Stimulated activated CD4-positive, alpha-beta T cell treated with anti-CD3 and anti-CD28 coated beads, TNF-alpha, amount 100 ng/mL, for 4 hours (primary cell): ENCODE results near the gene THRB.

Source experiments
- DNase-seq, 3 experiments: peaks; one replicate each; pipeline ENCODE4 v3.0.0-alpha.2; 2020; ENCODE audit warnings: low read depth in 3 of 3

The THRB gene

GRCh38 chr3:24351779-24352469 is 142.7 kb downstream of the THRB start:
- DNase-seq = no peak

GRCh38 chr3:24349367-24350019 is 145.2 kb downstream of the THRB start:
- DNase-seq = no peak

- DNase-seq = no peak
Measured at GRCh38 chr3:24348348-24348747, 146.3 kb downstream of the THRB start.

GRCh38 chr3:24344784-24345439 is 149.7 kb downstream of the THRB start:
- no peak for DNase-seq

GRCh38 chr3:24343084-24343783 is 151.4 kb downstream of the THRB start:
- DNase-seq = no peak

GRCh38 chr3:24342275-24342674 is 152.4 kb downstream of the THRB start:
- no peak for DNase-seq

GRCh38 chr3:24341668-24342067 is 153.0 kb downstream of the THRB start:
- DNase-seq = no peak

GRCh38 chr3:24340966-24341365 is 153.7 kb downstream of the THRB start:
- no peak for DNase-seq

- no peak for DNase-seq
Measured at GRCh38 chr3:24340161-24340560, 154.5 kb downstream of the THRB start.

GRCh38 chr3:24339266-24339825 is 155.3 kb downstream of the THRB start:
- no peak for DNase-seq

GRCh38 chr3:24338409-24339130 is 156.1 kb downstream of the THRB start:
- DNase-seq = no peak

- DNase-seq = no peak
Measured at GRCh38 chr3:24336101-24336500, 158.5 kb downstream of the THRB start.

- DNase-seq = no peak
Measured at GRCh38 chr3:24332092-24332491, 162.6 kb downstream of the THRB start.

- no peak for DNase-seq
Measured at GRCh38 chr3:24323272-24323671, 171.4 kb downstream of the THRB start.

GRCh38 chr3:24320601-24321000 is 174.0 kb downstream of the THRB start:
- DNase-seq = no peak

GRCh38 chr3:24318677-24319287 is 175.9 kb downstream of the THRB start:
- no peak for DNase-seq

GRCh38 chr3:24316887-24317383 is 177.7 kb downstream of the THRB start:
- DNase-seq = no peak

GRCh38 chr3:24315971-24316370 is 178.7 kb downstream of the THRB start:
- no peak for DNase-seq

- no peak for DNase-seq
Measured at GRCh38 chr3:24315356-24315755, 179.3 kb downstream of the THRB start.

- no peak for DNase-seq
Measured at GRCh38 chr3:24311881-24312280, 182.8 kb downstream of the THRB start.

GRCh38 chr3:24310887-24311286 is 183.8 kb downstream of the THRB start:
- DNase-seq = no peak
